Smooth muscle cell (in vitro differentiated cells): ENCODE results near the gene SMIM26. TPM values are rescaled to one million over a fixed set of nuclear protein-coding genes. Genes with fewer than 3 reads are reported as not detected.

Experiments used
- DNase-seq: peaks from one replicate; lab custom pipeline; 2025; ENCODE audit not compliant: unreplicated experiment; lab: John Stamatoyannopoulos, UW
- H2AFZ ChIP-seq: fragments of 200-600 bp; sonication (generic); 2 replicates; pipeline ENCODE4 v1.6.0; 2016; ENCODE audit warnings: antibody characterized with exemption, low read depth, mild to moderate bottlenecking
- H3F3A ChIP-seq: fragments of 200-600 bp; sonication (generic); 2 replicates; pipeline ENCODE4 v1.6.0; 2017; ENCODE audit warnings: antibody characterized with exemption, low read depth
- H3K27ac ChIP-seq: fragments of 200-600 bp; sonication (generic); 2 replicates; pipeline ENCODE4 v1.5.1; 2016; ENCODE audit warnings: low read depth, mild to moderate bottlenecking
- H3K27me3 ChIP-seq: fragments of 200-600 bp; sonication (generic); 2 replicates; pipeline ENCODE4 v1.6.1; 2016; ENCODE audit warnings: low read depth, mild to moderate bottlenecking
- H3K36me3 ChIP-seq: fragments of 200-600 bp; sonication (generic); 2 replicates; pipeline ENCODE4 v1.5.1; 2016; ENCODE audit warnings: low read depth
- H3K4me1 ChIP-seq: fragments of 200-600 bp; sonication (generic); 2 replicates; pipeline ENCODE4 v1.5.1; 2016; ENCODE audit warnings: low read depth
- H3K4me2 ChIP-seq: fragments of 200-600 bp; sonication (generic); 2 replicates; pipeline ENCODE4 v1.6.0; 2016; ENCODE audit warnings: mild to moderate bottlenecking
- H3K4me3 ChIP-seq: fragments of 200-600 bp; sonication (generic); 2 replicates; pipeline ENCODE4 v1.5.1; 2016; ENCODE audit warnings: mild to moderate bottlenecking
- H3K79me2 ChIP-seq: fragments of 200-600 bp; sonication (generic); 2 replicates; pipeline ENCODE4 v1.6.0; 2016; ENCODE audit warnings: low read depth, mild to moderate bottlenecking
- H3K9ac ChIP-seq: fragments of 200-600 bp; sonication (generic); 2 replicates; pipeline ENCODE4 v1.6.0; 2016; ENCODE audit warnings: low read depth
- H3K9me3 ChIP-seq: fragments of 200-600 bp; sonication (generic); replicated peaks from 2 replicates; pipeline ENCODE4 v1.5.1; 2016; ENCODE audit warnings: low read depth
- H4K20me1 ChIP-seq: fragments of 200-600 bp; sonication (generic); 2 replicates; pipeline ENCODE4 v1.6.0; 2016; ENCODE audit warnings: low read depth
- CTCF ChIP-seq: fragments of 200-600 bp; sonication (generic); IDR thresholded peaks from 2 replicates; pipeline ENCODE4 v1.5.1; 2017; ENCODE audit warnings: borderline replicate concordance, mild to moderate bottlenecking, antibody characterized with exemption; ENCODE audit not compliant: insufficient read depth, poor library complexity, severe bottlenecking
- WGBS: methylation state at CpG from one replicate; pipeline ENCODE4 v1.1.7; 2016; ENCODE audit warnings: low lambda C conversion rate; 5-methylcytosine and 5-hydroxymethylcytosine counted together
- polyA plus RNA-seq: library from polyadenylated mRNA; unstranded; fragments of >200 nt; fragmentation: Nextera tagmentation; extraction: Ambion mirVana; gene quantifications from 2 replicates; pipeline ENCODE4 v1.2.1, GENCODE V29; 2016
- total RNA-seq: library from RNA; depleted of rRNA; stranded (reverse); fragments of >200 nt; gene quantifications from 2 replicates; pipeline ENCODE4 v1.2.3, GENCODE V29; 2014

The SMIM26 gene
- total and polyA plus RNA-seq, 2 experiments from 2014 or later, result 71.8 to 161 TPM

- TF ChIP-seq CTCF, result no peak
- no peaks in the 10 kb centered on the region for H3F3A ChIP-seq
- no peak for DNase-seq
Measured at GRCh38 chr20:18596270-18596669, 29.0 kb downstream of the SMIM26 start.

GRCh38 chr20:18609741-18610140 lies 42.5 kb downstream of the SMIM26 start:
- Histone ChIP-seq H3K4me3 (no peak overlapping the region), H3K27me3 (no peaks in the 10 kb centered on the region), H3K79me2 (no peaks in the 10 kb centered on the region), H3K4me2 (no peak overlapping the region), H3K4me1 (no peaks in the 10 kb centered on the region), H3K27ac (no peak overlapping the region), H2AFZ (no peak overlapping the region), H3K9me3 (no peaks in the 10 kb centered on the region), H3K9ac (no peak overlapping the region), H3K36me3 (no peaks in the 10 kb centered on the region), H3F3A (no peaks in the 10 kb centered on the region), H4K20me1 (no peaks in the 10 kb centered on the region)
- no peak for TF ChIP-seq CTCF
- no peak for DNase-seq

More at GRCh38 chr20:18596270-18596669, 29.0 kb downstream of the SMIM26 start:
- Histone ChIP-seq H3K4me3 (no peak overlapping the region), H3K9ac (no peak overlapping the region), H3K36me3 (no peaks in the 10 kb centered on the region), H3K27me3 (no peaks in the 10 kb centered on the region), H3K4me2 (no peak overlapping the region), H3K79me2 (no peaks in the 10 kb centered on the region), H3K27ac (no peak overlapping the region), H2AFZ (no peak overlapping the region), H3K4me1 (no peaks in the 10 kb centered on the region), H3K9me3 (no peaks in the 10 kb centered on the region), H4K20me1 (no peaks in the 10 kb centered on the region)

- 90% methylated on average over 8 of the region's 8 CpGs for WGBS
- Histone ChIP-seq H4K20me1 (no peaks in the 10 kb centered on the region), H2AFZ (no peak overlapping the region), H3K9ac (no peak overlapping the region), H3K4me1 (no peaks in the 10 kb centered on the region), H3K79me2 (no peaks in the 10 kb centered on the region), H3K4me2 (no peak overlapping the region), H3F3A (no peaks in the 10 kb centered on the region), H3K36me3 (no peaks in the 10 kb centered on the region), H3K9me3 (no peaks in the 10 kb centered on the region), H3K27ac (no peak overlapping the region), H3K27me3 (no peaks in the 10 kb centered on the region), H3K4me3 (no peak overlapping the region)
- no peak for DNase-seq
- TF ChIP-seq CTCF, result no peak
Measured at GRCh38 chr20:18611492-18611891, 44.3 kb downstream of the SMIM26 start.

GRCh38 chr20:18613553-18613952 lies 46.3 kb downstream of the SMIM26 start:
- Histone ChIP-seq H4K20me1 (no peaks in the 10 kb centered on the region), H3K36me3 (no peaks in the 10 kb centered on the region), H3K27ac (no peak overlapping the region), H3K9ac (no peak overlapping the region), H3K27me3 (no peaks in the 10 kb centered on the region), H3K4me3 (no peak overlapping the region), H3K4me1 (no peaks in the 10 kb centered on the region), H3K4me2 (no peak overlapping the region), H3K79me2 (no peaks in the 10 kb centered on the region), H2AFZ (no peak overlapping the region), H3F3A (no peaks in the 10 kb centered on the region), H3K9me3 (no peaks in the 10 kb centered on the region)
- no peak for DNase-seq
- 98% methylated on average over 2 of the region's 2 CpGs for WGBS
- no peak for TF ChIP-seq CTCF
